WTC11 (cell line): ENCODE results near the gene ATP2C1. TPM values are rescaled to one million over a fixed set of nuclear protein-coding genes. Genes with fewer than 3 reads are reported as not detected.

Experiments
- ATAC-seq: fragments of 200-7000 bp; cut with Tn5 transposase; 2 replicates; pipeline ENCODE4 v1.10.0; 2021; ENCODE audit warnings: mild to moderate bottlenecking, moderate library complexity
- CTCF ChIA-PET: fragments of 300-600 bp; sonication (Branson Sonifier 250); formaldehyde crosslinking; loops from one replicate; lab custom pipeline; 2021; ENCODE audit warnings: antibody characterized with exemption; lab: Charles Lee
- POLR2A ChIA-PET: fragments of 350-600 bp; sonication (Branson Sonifier 250); formaldehyde crosslinking; loops from one replicate; lab custom pipeline; 2021; ENCODE audit warnings: antibody characterized with exemption; lab: Charles Lee
- DNase-seq: peaks from one replicate; pipeline ENCODE4 v3.0.0; 2021; ENCODE audit warnings: low spot score
- H3K27ac Mint-ChIP-seq: 2 replicates; pipeline ENCODE4 v1.8.0; 2021; ENCODE audit warnings: mixed read lengths
- H3K27me3 Mint-ChIP-seq: 2 replicates; pipeline ENCODE4 v1.8.0; 2021; ENCODE audit warnings: low read depth, mild to moderate bottlenecking, moderate library complexity, mixed read lengths
- H3K36me3 Mint-ChIP-seq: 2 replicates; pipeline ENCODE4 v1.8.0; 2021; ENCODE audit warnings: mixed read lengths
- H3K4me1 Mint-ChIP-seq: 2 replicates; pipeline ENCODE4 v1.8.0; 2022; ENCODE audit warnings: mixed read lengths
- H3K4me3 Mint-ChIP-seq: 2 replicates; pipeline ENCODE4 v1.8.0; 2021; ENCODE audit warnings: mild to moderate bottlenecking, moderate library complexity, mixed read lengths
- H3K9me3 Mint-ChIP-seq: 2 replicates; pipeline ENCODE4 v1.8.0; 2021; ENCODE audit warnings: mixed read lengths
- ARID4B ChIP-seq: sonication (generic); formaldehyde crosslinking; IDR thresholded peaks from 2 replicates; pipeline ENCODE4 v1.8.0; 2023; ENCODE audit warnings: missing genetic modification reagents, mild to moderate bottlenecking, borderline replicate concordance
- E2F4 ChIP-seq: sonication (generic); formaldehyde crosslinking; IDR thresholded peaks from 2 replicates; pipeline ENCODE4 v1.8.1; 2022; ENCODE audit warnings: low read depth, mild to moderate bottlenecking, moderate library complexity, missing genetic modification reagents, borderline replicate concordance
- EMX1 ChIP-seq: fragments of 250-450 bp; sonication (Bioruptor Pico); IDR thresholded peaks from 2 replicates; pipeline ENCODE4 v1.8.0; 2021; ENCODE audit warnings: mild to moderate bottlenecking
- ERG ChIP-seq: fragments of 250-450 bp; sonication (Bioruptor Pico); IDR thresholded peaks from 2 replicates; pipeline ENCODE4 v1.8.0; 2021; ENCODE audit warnings: mild to moderate bottlenecking
- GABPB1 ChIP-seq: sonication (generic); formaldehyde crosslinking; IDR thresholded peaks from 2 replicates; pipeline ENCODE4 v1.8.1; 2023; ENCODE audit warnings: mild to moderate bottlenecking, missing genetic modification reagents
- IRF1 ChIP-seq: sonication (generic); formaldehyde crosslinking; IDR thresholded peaks from 2 replicates; pipeline ENCODE4 v1.8.0; 2023; ENCODE audit warnings: missing genetic modification reagents
- IRF2 ChIP-seq: sonication (generic); formaldehyde crosslinking; IDR thresholded peaks from 2 replicates; pipeline ENCODE4 v1.8.0; 2022; ENCODE audit warnings: low read depth, missing genetic modification reagents, borderline replicate concordance
- MXD4 ChIP-seq: fragments of 250-450 bp; sonication (Bioruptor Pico); IDR thresholded peaks from 2 replicates; pipeline ENCODE4 v1.8.0; 2021; ENCODE audit warnings: mild to moderate bottlenecking, moderate library complexity, borderline replicate concordance
- PRRX2 ChIP-seq: fragments of 250-450 bp; sonication (Bioruptor Pico); IDR thresholded peaks from 2 replicates; pipeline ENCODE4 v1.8.0; 2021; ENCODE audit warnings: mild to moderate bottlenecking
- ZBTB43 ChIP-seq: sonication (generic); formaldehyde crosslinking; IDR thresholded peaks from 2 replicates; pipeline ENCODE4 v1.8.1; 2023; ENCODE audit warnings: mild to moderate bottlenecking, missing genetic modification reagents
- ZNF281 ChIP-seq: sonication (generic); formaldehyde crosslinking; IDR thresholded peaks from 2 replicates; pipeline ENCODE4 v1.8.0; 2023; ENCODE audit warnings: mild to moderate bottlenecking, missing genetic modification reagents
- ZNF671 ChIP-seq: fragments of 250-450 bp; sonication (Bioruptor Pico); IDR thresholded peaks from 2 replicates; pipeline ENCODE4 v1.8.0; 2021; ENCODE audit warnings: mild to moderate bottlenecking
- total RNA-seq: library from RNA; stranded (reverse); gene quantifications from 3 replicates; pipeline ENCODE4 v1.2.3, GENCODE V29; 2021

Gene ATP2C1
- total RNA-seq, 1 experiment from 2014 or later = 62.5 TPM

GRCh38 chr3:130941793-130942192 lies 47.9 kb downstream of the ATP2C1 start:
- no peak for TF ChIP-seq E2F4 (CRISPR knock-in tag)
- no peaks in the 10 kb centered on the region for H3K27me3 Mint-ChIP-seq

GRCh38 chr3:130946882-130947281 lies 53.0 kb downstream of the ATP2C1 start:
- CTCF ChIA-PET = no interaction called here
- Mint-ChIP-seq H3K36me3 (peaks cover 35% of the 10 kb centered on the region), H3K4me3 (no peak overlapping the region), H3K9me3 (no peaks in the 10 kb centered on the region), H3K4me1 (no peaks in the 10 kb centered on the region; the same call in none of the 2 replicates), H3K27me3 (no peaks in the 10 kb centered on the region), H3K27ac (no peak overlapping the region)
- DNase-seq = no peak
- no peak for ATAC-seq
- POLR2A ChIA-PET = no interaction called here
- TF ChIP-seq IRF2 (CRISPR knock-in tag) = no peak
- no peak for TF ChIP-seq EMX1 (CRISPR knock-in tag)
- no peak for TF ChIP-seq PRRX2
- no peak for TF ChIP-seq ZBTB43 (CRISPR knock-in tag)
- TF ChIP-seq GABPB1 (CRISPR knock-in tag) = no peak
- no peak for TF ChIP-seq ZNF671
- TF ChIP-seq ERG (CRISPR knock-in tag) = no peak
- no peak for TF ChIP-seq ZNF281 (CRISPR knock-in tag)
- TF ChIP-seq IRF1 (CRISPR knock-in tag) = no peak
- TF ChIP-seq MXD4 (CRISPR knock-in tag) = no peak
- TF ChIP-seq ARID4B (CRISPR knock-in tag) = no peak

More at GRCh38 chr3:130941793-130942192, 47.9 kb downstream of the ATP2C1 start:
- CTCF ChIA-PET = no interaction called here
- H3K27ac Mint-ChIP-seq = no peak overlapping the region
- peaks cover 35% of the 10 kb centered on the region for H3K36me3 Mint-ChIP-seq
- POLR2A ChIA-PET = no interaction called here
- no peak for DNase-seq
- H3K4me3 Mint-ChIP-seq = no peak overlapping the region
- no peaks in the 10 kb centered on the region for H3K9me3 Mint-ChIP-seq
- no peaks in the 10 kb centered on the region for H3K4me1 Mint-ChIP-seq
- no peak for ATAC-seq
